ENCODE measurements around the gene PRDM5. TPM values are rescaled to one million over a fixed set of nuclear protein-coding genes. Genes with fewer than 3 reads are reported as not detected.

PRDM5 gene
- total RNA-seq, 1 donor, result 30.7 TPM

DNA sequence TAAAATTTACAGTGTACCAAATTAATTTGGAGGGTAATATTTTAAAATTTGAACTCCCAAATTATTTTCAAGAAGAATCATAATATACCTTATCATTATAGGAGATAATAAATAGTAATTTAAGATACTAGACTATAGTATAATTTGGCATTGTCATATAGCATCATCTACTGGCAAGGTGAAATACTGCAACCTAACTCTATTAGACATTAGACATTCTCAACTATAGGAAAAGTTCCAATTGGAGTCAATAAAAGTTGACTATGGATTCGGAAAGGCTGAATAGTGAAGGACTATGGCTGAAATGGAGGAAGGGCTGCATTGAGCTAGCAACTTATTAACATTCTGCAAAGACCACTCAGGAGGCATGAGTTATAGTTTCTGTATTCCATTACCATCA is 113.0 kb downstream of the PRDM5 start:
- no peak for DNase-seq (ENCODE audit: low read depth)
- H3K4me3 ChIP-seq (ENCODE audit: low read depth, low read length), result no peak overlapping the region
- TF ChIP-seq, protein P1, sequence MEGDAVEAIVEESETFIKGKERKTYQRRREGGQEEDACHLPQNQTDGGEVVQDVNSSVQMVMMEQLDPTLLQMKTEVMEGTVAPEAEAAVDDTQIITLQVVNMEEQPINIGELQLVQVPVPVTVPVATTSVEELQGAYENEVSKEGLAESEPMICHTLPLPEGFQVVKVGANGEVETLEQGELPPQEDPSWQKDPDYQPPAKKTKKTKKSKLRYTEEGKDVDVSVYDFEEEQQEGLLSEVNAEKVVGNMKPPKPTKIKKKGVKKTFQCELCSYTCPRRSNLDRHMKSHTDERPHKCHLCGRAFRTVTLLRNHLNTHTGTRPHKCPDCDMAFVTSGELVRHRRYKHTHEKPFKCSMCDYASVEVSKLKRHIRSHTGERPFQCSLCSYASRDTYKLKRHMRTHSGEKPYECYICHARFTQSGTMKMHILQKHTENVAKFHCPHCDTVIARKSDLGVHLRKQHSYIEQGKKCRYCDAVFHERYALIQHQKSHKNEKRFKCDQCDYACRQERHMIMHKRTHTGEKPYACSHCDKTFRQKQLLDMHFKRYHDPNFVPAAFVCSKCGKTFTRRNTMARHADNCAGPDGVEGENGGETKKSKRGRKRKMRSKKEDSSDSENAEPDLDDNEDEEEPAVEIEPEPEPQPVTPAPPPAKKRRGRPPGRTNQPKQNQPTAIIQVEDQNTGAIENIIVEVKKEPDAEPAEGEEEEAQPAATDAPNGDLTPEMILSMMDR (IDR thresholded peaks at IDR 0.05; ENCODE audit: insufficient read depth, low read depth, low read length), result peak; percentile 35

DNA sequence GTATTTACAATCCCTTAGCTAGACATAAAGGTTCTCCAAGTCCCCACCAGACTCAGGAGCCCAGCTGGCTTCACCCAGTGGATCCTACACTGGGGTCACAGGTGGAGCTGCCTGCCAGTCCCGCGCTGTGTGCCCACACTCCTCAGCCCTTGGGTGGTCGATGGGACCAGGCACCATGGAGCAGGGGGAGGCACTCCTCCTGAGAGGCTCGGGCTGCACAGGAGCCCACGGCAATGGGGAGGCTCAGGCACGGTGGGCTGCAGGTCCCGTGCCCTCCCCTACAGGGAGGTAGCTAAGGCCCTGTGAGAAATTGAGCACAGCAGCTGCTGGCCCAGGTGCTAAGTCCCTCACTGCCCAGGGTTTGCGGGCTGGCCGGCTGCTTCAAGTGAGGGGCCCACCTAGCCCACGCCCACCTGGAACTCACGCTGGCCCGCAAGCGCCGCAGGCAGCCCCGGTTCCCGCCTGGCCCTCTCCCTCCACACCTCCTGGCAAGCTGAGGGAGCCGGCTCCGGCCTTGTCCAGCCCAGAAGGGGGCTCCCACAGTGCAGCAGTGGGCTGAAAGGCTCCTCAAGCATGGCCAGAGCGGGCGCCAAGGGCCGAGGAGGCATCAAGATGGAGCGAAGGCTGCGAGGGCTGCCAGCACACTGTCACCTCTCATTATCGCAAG is 113.9 kb downstream of the PRDM5 start:
- TF ChIP-seq, protein P1 (IDR thresholded peaks at IDR 0.05; ENCODE audit: insufficient read depth, low read depth, low read length), result no peak
- H3K4me3 ChIP-seq (ENCODE audit: low read depth, low read length), result no peak overlapping the region
- DNase-seq (ENCODE audit: low read depth), result no peak

DNA sequence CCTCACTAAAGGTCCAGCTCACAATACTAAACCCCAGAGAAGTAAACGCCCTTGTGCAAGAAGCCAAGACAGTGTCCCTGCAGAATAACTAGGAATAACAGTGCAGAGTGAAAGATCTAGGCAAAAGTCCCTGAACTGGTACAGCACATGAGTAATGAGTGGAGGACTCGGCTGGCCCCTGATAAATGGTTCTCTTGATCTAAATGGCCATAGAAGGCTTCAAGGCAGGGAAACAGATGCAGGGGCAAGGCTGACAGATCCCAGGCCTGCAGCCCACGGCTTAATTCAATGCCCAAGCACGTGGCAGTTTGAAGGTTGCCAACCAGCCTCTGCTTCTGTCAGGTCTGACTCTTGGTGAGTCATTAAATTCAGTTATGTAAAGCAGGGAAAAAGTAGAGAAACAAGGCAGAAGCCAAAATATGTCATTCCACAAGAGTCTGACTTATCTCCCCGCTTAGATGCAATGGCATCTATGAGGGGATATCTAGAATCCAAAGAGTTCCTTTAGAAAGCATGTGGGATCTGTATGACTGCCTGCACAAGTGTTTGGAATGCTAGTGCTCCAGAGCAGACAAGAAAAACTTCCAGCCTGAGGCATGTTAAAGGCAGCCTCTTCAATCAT is 121.3 kb downstream of the PRDM5 start:
- no peak overlapping the region for H3K4me3 ChIP-seq (ENCODE audit: low read depth, low read length)
- TF ChIP-seq, protein P1 (IDR thresholded peaks at IDR 0.05; ENCODE audit: insufficient read depth, low read depth, low read length), result no peak
- peak; percentile 28 for DNase-seq (ENCODE audit: low read depth)

DNA sequence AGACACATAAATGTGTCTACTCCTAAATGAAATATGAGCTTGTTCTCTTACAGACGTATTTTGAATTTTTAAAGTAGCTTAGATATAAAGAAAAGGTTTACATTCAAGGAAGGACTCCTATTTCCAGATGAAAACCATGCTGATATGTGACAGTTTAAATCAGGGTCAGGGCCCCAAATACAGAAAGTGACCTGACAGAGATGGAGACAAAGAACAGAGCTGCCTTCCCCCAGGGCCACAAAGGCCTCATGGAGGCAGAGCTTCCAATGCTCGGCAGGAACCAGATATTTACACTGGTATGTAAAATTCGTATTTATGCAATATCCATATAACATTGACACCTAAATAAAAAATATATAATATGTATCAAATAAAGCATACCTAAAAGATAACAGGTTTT is 124.0 kb downstream of the PRDM5 start:
- TF ChIP-seq, protein P1 (IDR thresholded peaks at IDR 0.05; ENCODE audit: insufficient read depth, low read depth, low read length), result no peak
- DNase-seq (ENCODE audit: low read depth), result no peak
- H3K4me3 ChIP-seq (ENCODE audit: low read depth, low read length), result no peak overlapping the region

DNA sequence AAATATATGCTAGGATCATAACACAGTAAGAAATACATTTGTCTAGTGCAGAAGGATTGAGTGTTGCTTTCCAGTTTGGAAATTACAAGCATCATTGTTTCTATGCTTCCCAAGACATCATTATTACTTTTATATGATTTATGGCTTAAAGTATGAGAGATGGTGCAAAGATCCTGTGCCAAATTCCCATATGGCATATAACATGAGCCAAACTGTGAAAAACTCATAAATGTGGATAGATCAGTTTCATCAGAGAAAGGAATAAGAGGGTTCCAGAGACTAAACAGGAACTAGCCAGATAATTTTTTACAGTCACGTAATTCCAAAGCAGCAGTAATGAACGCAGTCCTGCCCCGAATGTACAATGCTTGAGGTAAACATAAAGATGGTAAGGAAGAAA is 126.3 kb downstream of the PRDM5 start:
- TF ChIP-seq, protein P1 (IDR thresholded peaks at IDR 0.05; ENCODE audit: insufficient read depth, low read depth, low read length), result no peak
- DNase-seq (ENCODE audit: low read depth), result no peak
- no peak overlapping the region for H3K4me3 ChIP-seq (ENCODE audit: low read depth, low read length)

DNA sequence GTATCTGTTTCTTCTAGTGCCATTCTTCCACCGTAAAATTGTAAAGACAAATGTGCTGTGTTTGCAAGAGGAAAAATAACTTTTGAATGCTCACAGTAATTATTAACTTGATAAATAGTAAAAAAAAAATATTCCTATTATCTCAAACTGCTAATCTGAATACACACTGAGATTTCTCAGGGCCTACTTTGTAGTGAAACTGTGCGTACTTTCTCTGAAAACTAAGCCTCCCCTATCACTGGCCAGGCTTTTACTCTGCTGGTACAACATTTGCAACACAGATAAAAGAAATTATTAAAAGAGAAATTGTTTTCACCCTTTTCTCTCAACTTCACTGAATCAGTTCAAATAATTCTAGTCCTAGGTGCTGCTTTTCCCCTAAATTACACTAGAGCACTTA is 137.3 kb downstream of the PRDM5 start:
- TF ChIP-seq, protein P1 (IDR thresholded peaks at IDR 0.05; ENCODE audit: insufficient read depth, low read depth, low read length), result no peak
- no peak overlapping the region for H3K4me3 ChIP-seq (ENCODE audit: low read depth, low read length)
- no peak for DNase-seq (ENCODE audit: low read depth)

Data from fibroblast of villous mesenchyme (primary cell).